M059J (cell line): ENCODE data around the gene DDX52. TPM values are rescaled to one million over a fixed set of nuclear protein-coding genes. Genes with fewer than 3 reads are reported as not detected.
A peak's percentile ranks its signal among the peaks of the same experiment; 100 is the strongest.

Experiments used
- DNase-seq: peaks from one replicate; pipeline ENCODE4 v3.0.0-alpha.2; 2012; ENCODE audit warnings: low read depth
- total RNA-seq: library from RNA; depleted of rRNA; stranded (reverse); fragments of >200 nt; shearing (Covaris generic); gene quantifications from 2 replicates; pipeline ENCODE4 v1.2.3, GENCODE V29; 2014; rRNA removed

The DDX52 gene
- total RNA-seq, 1 experiment from 2014 or later = 31.7 TPM

DNA sequence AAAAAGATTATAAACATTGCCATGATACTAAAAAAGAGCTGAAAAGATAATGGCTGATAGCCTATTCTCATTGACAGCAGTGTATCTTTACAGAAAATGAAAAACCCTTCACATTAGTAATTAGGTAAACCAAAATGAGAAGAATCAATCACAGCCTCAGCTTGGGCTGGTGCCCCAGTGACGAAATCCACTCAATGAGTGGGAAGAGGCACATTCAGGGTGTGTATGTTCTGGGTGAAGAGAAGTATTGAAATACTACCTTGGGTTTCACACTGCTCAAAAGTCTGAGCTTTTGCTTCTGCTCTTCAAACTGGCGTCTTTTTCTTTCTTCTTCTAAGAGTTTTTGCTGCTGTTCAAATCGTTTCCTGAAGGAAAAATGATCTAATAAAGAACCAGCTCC lies 58.2 kb downstream of the DDX52 start:
- no peak for DNase-seq

DNA sequence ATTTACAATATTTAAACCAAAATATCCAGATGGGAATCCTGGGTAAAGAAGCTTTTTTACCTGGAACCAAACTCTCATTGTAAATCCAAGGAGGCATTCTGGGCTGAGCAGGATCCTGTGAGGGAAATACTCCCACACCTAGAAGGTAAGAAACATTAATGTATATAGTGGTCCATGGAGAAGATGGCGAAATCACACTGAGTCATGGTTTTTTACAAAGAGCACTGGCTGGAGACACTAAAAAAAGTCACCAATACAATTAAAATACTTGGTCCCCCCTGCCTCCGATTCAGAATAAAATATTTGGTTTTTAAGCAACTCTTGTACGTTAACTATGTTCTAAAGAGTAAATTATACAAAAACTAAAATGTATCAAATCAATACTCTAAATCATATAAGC lies 67.0 kb downstream of the DDX52 start:
- DNase-seq = no peak

DNA sequence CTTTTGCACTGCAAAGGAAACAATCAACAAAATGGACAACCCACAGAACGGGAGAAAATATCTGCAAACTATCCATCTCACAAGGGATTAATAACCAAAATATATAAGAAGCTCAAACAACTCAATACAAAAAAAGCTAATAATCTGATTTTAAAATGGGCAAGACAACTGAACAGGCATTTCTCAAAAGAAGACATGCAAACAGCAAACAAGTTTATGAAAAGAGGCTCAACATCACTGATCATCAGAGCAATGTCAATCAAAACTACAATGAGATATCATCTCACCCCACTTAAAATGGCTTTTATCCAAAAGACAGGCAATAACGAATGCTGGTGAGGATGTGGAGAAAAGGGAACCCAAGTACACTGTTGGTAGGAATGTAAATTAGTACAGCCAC lies 68.8 kb downstream of the DDX52 start:
- no peak for DNase-seq

DNA sequence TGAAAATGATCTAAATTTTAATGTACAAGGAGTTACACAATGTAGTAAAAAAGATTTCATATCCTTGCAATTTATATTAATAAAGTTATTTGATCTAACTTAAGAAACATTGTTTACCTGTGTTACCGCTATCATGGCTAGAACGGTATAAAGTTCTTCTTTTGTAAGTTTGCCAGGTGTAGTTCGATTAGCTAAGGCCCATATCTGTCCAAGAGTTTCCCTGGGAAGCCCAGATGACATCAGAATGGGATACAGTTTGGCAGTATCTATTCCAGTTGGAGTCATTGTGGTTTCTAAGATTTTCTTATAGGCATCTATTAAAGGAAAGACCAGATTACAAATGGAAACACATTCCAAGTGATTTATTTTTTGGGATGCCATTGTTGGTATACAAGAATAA lies 71.6 kb downstream of the DDX52 start:
- no peak for DNase-seq

DNA sequence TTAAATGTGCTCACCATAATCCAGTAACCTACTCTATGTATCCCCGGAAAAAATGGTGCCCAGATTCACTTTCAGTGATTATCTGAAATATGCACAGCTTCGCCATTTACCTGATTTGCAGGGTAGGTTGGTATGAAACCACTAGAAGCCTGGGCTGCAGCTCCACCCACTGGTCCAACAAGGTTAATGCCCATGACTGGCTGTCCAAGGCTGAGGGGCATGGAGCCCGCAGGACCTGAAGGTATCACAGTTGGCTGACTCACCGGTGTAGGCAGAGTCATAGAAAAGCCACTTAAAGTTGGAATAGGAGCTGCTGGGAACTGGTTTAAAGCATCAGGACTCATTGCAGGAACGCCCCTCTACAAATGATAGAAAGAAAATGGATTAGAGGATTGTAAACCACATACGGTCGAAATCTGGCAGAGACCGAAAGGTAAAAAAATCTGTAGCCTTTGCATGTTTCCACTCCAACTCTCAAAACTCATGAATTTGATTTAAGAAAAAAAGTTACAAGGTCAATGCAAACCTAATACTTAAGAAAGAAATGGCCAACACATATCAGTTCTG lies 72.6 kb downstream of the DDX52 start:
- DNase-seq = peak; percentile 88

DNA sequence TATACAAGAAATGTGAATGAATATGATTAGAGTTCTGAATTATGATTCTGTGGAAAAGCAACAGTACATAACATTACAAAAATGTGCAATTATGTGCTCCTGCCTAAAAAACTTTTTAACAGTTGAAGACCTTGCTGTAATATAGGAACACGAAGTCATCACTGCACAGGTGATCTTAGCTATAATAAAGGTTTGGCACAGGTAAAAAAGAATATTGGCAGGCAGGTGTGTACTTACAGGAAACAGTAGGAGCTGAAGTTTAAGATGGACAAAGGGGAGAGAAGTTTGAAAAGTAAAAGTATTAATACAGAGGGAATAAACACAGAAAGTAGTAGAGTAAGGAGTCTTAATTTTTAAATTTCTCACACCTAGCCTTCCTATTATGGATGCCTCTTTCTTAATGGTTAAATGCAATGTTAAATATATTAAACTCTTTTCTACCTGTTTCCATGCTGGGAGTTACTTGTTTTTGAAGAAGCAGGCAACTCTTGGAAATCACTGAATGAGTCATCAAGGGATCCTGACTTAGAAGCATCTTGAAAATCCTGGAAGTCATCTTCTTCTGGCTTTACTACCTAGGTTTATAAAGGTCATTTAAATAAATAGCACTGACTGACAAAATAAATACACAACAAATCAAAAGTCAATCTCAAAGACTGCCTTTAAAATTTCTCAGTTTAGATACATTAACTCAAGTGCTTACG lies 74.7 kb downstream of the DDX52 start:
- DNase-seq = no peak

DNA sequence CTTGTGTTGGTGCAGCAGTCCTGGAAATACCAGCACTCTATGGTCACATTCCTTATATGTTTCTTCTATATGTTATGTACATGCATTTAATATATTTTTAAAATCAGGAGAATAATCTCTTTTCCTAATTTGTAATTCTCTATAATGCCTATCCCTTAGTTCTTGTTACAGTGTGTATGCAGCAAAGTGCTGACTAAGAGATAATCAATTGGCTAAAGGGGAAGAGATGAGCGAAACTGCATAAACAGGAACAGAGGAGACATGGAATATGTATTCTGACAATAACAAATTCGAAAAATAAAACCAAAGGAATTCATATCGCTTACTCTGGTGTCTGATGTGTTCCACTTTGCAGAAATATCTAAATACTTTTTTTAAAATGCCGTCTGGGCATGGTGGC lies 75.7 kb downstream of the DDX52 start:
- DNase-seq = no peak

DNA sequence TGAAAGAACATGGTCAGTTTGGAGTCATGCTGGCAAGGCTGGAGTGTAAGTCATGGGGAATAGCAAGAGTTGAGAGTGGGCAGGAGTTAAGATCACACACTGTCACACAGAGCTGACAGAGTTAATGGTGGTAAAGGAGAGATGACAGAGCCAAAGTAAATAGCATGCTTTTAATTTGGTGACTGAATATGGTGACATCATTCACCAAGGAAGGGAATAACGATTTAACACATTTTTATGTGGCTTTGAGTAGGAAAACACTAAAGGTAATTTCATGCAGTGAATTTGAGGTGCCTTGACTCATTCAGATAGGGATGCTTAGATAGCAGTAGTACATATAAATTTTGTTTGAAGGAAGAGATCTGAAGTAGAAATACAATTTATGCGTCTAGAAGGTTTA lies 76.1 kb downstream of the DDX52 start:
- DNase-seq = no peak

DNA sequence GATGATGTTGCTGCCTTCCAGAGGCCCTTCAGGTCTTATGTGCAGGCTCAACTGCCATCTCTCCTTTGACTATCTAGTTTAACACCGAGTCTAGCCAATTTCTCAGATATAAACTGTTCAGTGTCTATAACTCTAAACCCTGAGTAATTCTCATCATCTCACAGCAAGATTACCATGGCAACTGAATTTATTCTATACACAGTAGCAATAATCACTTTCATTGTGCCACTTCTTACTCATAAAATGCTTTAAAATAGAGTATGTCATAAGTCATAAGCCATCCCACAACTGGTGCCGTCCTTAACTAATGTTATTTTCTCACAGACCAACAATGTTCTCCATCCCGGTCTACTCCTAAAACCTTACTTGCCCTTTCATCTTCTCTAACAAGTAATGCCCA lies 79.0 kb downstream of the DDX52 start:
- no peak for DNase-seq

DNA sequence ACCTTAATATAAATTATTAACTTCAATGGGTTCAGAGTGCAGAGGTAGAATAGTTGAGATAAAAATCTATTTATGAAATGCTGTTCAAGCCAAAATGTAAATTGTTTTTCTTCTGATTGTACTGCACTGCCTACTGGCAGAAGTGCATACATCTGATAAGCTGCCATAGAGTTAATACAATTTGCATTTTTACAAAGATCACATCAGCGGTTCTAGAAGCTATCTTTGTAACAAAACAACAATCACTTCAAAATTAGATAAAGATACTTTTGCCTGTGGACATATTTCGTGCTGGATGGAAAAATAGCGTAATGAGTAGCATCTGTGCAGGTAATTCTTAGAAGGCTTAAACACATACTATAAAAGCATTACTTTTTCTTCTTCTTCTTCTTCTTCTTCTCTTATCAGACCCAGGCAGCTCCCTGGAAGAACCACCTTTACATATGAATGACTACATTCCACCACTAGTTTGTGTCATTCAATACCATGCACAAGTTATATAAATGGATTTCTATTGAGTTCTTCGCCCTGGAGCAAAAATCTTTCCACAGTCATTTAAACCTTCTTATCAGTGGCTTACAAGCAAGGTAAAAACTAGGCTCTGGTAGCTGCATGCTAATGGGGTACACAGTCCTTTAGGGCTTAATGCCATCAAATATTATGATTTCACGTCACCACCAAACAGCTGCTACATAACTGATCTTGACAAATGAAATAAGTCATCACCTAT lies 81.1 kb downstream of the DDX52 start:
- no peak for DNase-seq

Other genes starting within 250 kb of the DDX52 start
- 16.2 and 33.7 TPM in 2 replicates for gene ACACA, start 236.6 kb downstream of the DDX52 start, total RNA-seq
- 14.6 and 17.5 TPM in 2 replicates for gene TADA2A, start 236.6 kb downstream of the DDX52 start, total RNA-seq
- 71.2 and 94.7 TPM in 2 replicates for gene DUSP14, start 153.6 kb downstream of the DDX52 start, total RNA-seq
- 5.9 and 10.5 TPM in 2 replicates for gene SYNRG, start 34.0 kb downstream of the DDX52 start, total RNA-seq
- gene HNF1B, start 101.6 kb upstream of the DDX52 start, total RNA-seq = not detected in 2 replicates